Activated CD4-positive, alpha-beta T cell treated with anti-CD3 and anti-CD28 coated beads, Interleukin-2, amount 50 U/mL, for 24 hours (primary cell): ENCODE results near the gene FAM124A.

Source experiments
- DNase-seq, 2 donors: peaks; one replicate each; pipeline ENCODE4 v3.0.0-alpha.2; 2020; ENCODE audit warnings: low read depth in 1 of 2, low spot score in 1 of 2

The FAM124A gene

DNA sequence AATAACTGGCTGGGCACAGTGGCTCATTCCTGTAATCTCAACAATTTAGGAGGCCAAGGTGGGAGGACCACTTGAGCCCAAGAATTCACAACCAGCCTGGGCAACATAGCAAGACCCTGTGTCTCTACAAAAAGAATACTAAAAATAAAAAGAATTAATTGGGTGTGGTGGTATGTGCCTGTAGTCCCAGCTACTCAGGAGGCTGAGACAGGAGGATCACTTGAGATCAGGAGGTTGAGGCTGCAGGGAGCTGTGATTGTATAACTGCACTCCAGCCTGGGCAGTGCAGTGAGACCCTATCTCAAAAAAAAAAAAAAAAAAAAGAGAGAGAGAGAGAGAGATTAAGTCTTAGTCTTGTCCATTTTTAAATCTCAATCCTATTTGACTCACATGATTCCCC, 81.7 kb downstream of the FAM124A start:
- no peak for DNase-seq

DNA sequence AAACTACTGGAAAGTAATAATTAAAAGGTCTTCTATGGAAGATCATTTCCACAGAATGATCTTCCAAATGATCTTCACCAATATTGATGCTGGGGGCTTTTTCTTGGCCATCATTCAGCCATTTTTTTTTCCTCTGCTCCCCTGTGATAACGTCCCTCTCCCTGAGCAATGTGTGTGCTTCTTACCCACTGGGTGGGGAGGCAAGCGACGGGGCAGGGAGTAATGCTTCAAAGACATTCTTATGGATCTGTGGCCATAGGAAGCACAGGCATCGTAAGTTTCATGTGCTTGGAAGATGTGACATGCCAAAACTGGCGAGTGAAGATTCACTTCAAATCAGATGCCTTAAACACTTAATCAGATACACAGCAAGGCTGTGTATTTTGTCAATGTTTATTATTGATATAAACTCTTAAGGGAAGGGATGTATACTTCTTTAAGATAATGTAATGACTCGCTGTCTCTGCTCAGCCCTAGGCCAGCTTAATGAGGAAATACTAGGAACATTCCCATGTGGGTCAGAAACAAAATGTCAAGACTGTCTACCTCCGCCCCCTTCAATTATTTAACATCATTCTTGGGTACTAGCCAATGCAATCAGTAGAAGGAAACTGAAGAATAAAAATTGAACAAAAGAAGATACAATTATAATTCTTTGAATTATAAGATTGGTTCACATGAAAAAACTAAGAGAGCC, 83.2 kb downstream of the FAM124A start:
- DNase-seq: no peak

DNA sequence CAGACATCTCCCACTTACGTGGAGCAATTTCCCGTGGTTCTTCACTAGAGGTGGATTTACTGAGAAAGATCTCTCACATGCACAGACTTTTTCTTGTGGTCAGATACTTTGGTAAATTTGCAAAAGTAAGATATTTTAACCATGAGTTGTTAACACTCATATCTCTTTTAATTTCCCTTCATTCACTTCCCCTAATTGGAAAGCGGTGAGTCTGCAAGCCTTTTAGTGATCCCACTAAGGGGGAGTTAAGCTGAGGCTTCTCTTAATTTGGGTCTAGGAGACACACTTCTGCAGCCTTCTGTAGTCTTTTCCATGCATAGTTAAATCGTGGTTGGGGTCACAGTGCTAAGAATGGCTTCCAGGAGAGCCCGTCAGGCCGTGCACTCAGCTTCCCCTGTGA, 86.6 kb downstream of the FAM124A start:
- no peak for DNase-seq

DNA sequence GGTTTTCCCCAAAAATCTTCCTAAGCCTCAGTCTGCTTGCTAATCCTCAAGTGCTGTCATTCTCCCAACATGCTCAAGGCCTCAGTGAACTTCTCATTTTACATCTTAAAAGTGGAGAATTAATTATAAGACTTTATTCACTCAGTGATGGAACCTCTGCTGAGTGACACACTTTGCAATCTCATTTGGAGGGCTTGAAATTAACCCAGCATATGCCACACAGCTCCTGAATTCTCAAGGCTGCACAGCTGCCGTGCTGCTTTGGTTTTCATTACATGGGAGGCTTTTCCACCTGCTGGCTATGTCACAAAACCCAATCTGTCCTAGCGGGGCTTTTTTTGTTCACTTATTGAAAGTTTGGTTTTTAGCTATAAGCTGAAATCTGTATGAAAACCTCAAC, 89.0 kb downstream of the FAM124A start:
- DNase-seq: no peak

DNA sequence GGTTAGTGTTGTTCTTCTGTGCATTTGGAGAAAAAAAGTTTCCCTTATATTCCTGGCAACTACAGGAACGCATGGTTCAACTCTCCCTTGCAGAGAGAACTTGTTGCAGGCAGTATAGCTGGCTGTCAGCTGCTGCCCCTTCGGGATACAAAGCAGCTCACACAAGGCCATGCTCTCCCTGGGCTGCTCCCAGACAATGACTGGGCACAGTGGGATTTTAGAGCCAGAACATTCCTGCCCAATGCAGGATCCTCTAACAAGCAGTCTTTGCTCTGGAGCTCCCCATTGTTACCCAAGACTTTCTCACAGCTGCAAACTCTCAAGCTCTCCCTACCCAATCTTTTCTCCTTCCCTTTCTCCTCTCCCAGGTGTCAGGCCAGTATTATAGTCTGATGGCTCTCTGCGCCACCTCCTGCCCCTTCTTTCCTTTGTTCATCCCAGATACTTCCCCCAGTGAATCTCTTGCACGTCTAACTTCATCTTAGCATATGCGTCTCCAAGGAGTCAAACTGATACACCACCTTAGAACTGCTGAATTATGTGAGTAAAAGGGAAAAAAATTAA, 89.8 kb downstream of the FAM124A start:
- no peak for DNase-seq

DNA sequence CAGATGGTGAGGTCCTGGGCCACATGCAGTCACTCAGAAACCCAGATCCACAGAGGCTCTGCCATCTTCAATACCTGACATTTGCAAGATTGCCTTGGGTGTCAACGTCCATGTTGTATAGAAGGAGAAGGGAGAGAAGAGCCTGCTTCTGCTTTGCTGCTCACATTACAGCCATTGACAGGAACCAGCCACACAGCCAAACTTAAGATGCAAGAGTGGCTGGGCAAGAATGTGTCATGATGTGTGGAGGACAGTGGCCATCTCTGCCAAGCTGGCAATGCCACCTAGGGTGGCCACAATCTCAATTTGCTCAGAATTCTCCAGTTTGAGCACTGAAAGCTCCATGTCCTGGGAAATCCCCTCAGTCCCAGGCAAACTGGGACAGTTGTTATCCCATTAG, 91.4 kb downstream of the FAM124A start:
- no peak for DNase-seq

DNA sequence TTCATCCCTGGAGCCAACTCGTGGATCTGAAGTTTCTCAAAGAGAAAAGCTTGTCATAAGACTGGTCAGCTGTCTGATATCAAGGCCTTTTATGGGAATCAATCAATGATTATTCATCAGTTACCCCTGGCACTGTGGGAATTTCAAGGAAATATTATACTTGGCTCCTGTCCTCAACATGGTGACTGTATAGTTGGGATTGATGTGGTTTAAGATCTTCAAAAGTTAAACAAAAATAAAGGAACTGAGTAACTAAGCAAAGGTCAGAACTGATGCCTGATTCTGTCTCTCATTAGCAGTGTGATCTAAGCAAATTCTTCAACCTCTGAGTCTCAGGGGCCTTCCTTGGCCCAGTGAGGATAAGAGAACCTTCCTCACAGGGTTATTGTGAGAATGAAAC, 95.1 kb downstream of the FAM124A start:
- no peak for DNase-seq

DNA sequence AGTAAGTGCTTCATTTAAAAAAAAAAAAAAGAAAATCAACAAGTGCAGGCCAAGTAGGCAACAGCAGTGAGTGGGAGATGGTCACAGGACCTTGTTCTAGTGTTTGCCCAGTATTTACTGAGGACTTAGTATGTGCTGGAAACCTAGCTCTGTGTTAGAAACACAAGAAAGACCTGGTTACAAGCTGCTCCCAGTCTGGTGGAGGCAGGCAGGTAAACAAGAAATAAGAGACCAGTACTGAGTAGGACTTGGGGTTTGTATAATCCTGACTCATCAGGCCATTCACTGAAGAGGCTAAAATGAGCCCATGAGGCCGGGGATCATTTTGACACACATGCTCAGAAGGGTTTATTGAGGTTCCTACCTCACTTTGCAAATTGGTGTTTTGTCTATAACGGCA, 95.8 kb downstream of the FAM124A start:
- DNase-seq: no peak

DNA sequence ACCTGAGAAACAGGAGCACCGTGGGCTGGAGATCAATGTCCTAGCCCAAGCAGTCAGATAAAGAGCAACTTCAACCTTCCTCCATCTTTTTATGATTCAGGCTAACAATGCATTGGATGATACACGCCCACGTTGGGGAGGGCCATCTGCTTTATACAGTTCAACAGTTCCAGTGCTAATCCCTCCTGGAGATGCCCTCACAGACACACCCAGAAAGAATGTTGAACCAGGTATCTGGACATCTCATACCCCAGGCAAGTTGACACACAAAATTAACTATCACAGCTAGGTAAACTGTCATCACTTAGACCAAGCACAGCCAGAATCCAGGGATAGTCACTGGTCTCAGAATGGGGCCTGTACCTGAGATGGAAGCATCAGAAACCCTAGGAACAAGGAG, 96.7 kb downstream of the FAM124A start:
- no peak for DNase-seq

DNA sequence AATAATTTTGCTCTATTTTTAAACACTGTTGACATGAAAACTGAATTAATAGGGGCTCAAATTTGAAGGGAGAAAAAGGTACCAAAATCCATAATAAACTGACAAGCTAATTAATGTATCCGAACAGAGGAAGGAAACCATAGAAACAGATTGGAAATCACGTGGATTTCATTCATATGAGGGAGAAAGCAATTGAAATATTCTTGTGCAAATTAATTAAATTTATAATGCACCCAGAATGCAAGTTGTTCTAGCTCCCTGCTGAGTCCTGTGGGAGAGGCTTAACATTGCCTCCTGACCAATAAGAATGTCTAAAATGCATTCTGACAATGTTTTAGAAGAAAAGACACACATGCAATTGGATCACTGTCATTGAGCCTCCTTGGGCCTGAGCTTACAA, 99.6 kb downstream of the FAM124A start:
- no peak for DNase-seq

DNA sequence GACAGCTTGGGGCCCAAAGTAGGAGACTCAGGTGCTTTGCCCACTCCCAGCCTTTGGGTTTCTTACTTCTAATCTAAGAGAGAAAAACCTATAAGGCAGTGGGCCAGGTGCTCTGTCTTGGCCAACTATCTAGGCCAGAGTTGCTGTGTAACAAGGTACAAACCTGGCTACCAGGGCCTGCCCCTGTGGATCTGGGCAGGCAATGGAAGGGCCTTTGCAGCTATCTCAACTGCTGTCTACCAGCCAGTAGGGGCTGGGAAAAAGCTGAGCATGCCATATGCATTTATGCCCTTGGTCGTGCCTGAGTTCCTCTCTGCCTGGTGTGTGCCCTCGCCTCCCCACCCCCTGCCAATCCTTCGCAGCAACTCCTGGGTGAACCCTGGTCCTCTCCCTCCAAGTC, 100.6 kb downstream of the FAM124A start:
- DNase-seq: no peak

DNA sequence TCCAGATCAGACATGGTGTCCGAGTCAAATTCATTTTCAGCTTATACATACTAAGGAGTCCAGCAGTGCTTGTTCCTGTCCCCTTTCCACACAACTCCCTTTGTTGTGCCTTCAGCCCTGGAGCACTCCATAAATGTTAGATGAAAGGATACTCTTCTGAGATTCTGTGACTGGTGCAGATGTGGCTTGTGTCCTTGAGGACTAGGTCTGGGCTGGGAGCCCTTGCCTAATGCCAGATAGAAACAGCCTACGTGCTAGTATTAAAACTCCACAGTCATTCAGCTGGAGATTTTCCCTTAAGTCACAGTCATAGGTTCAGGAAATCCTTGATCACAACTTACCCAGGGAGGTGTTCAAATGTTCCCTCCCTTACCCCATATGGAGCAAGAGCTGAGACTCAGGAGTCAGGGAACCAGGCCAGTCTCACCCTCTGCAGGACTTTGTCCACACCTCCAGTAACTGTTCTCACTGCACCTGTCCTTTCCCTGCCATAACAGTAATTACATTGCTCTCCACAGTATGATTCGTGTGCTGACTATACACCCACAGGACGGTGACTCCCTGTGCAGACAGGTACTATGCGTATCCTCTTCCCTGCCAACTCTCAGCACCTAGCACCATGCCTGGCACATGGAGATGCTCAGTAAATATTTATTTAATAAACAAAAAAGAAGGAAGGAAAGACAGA, 101.8 kb downstream of the FAM124A start:
- DNase-seq: no peak

DNA sequence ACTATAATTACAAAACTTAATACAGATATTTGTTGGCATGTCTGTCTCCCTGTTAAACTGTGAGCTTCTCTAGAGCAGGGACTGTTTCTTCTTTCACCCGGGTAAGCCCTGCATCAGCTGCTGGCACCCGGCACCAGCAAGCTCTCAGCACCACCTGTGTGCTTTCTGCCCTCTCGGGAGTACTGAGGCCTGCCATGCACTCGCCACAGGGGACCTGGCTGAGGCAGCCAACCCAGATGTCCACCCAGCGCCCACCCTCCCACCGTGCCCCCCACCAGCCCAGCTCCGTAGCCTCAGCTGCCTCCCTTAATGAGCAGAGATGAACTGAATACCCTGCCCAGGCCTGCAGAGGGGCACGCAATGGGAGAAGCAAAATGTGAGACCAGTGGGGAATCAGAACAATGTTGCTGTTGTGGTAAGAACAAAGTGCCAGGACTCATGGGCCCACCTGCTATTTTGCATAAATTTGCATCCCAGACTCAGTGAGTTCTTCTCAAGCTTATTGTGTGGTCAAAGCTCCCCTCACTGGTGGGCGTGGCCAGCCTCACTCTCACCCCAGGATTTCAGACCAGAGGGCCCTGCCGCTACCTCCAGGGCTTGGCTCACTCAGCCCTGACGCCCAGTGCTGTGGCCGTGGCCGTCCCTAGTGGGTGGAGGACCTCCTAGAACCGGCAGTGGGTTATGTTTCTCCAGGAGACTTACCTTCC, 102.7 kb downstream of the FAM124A start:
- no peak for DNase-seq

DNA sequence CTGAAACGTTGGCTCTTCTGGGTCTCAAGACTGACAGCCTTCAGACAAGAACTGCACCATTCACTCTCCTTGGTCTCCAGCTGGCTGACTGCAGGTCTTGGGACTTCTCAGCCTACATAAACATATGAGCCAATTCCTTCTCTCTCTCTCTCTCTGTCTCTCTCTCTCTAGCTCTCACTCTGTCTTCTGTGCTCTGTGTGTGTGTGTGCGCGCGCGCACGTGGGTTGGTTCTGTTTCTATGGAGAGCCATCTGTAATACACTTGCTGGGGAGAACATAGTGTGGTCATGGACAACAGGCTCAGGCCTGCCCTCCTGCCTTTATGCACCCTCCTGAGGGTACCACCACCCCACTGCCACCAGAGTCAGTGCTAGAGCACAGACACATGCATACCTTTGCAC, 103.6 kb downstream of the FAM124A start:
- no peak for DNase-seq

DNA sequence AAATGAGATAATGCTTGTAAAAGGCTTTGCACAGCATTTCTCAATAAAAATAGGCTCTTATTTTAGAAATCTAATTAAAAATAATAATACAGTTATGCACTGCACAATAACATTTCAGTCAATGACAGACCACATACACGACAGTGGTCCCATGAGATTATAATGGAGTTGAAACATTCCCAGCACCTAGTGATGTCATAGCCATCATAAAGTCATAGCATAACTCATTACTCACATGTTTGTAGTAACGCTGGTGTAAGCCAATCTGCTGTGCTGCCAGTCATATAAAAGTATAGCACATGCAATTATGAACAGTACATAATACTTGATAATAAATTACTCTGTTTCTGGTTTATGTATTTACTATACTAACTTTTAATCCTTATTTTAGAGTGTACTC, 104.6 kb downstream of the FAM124A start:
- no peak for DNase-seq

DNA sequence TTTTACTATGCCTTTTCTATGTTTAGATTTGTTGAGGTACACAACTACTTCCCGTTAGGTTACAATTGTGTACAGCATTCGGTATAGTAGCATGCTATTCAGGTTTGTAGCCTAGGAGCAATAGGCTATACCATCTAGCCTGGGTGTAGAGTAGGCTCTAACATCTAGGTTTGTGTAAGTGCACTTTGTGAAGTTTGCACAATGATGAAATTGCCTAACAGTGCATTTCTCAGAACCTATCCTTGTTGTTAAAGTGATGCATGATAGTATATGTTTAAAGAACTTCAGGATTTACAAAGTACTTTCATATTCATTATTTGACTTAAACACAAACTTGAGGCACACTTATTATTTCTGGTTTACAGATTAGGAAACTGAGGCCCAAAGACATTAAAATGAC, 105.8 kb downstream of the FAM124A start:
- DNase-seq: no peak

DNA sequence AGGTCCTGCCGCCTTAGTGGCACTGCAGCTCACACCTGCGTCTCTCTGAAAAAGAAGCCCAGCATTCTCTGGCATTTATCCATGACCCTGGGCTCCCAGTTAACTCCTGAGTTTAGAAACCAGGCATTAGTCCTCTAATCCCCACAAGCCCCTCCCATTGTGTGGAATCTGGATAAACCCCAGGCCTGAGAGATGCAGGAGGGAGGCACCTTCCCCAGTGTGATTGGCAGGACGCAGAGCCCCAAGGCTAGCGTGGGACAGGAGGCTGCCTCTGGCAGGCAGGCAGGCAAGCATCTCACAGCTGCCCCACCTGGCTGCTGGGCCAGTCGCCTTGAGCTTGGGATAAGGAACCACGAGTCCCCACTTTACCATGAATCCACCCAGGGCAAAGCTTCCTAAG, 106.3 kb downstream of the FAM124A start:
- no peak for DNase-seq

DNA sequence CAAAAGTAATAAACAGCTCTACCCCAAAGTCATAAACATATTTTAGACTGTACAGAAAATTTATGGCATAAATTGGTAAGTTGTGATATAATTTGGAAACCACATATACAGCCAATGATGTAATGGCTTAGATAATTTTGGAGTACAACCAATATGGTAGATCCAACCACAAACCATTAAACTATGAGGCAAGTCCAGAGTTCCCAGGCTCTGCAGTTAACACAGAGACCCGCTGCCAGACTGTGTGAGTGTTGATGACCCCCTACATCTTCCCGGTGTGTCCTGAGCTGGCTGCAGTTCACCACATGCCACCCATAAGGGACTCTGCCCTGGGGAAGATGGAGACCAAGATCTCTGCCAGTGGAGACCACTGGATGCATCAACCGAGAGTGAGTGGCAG, 107.4 kb downstream of the FAM124A start:
- no peak for DNase-seq

DNA sequence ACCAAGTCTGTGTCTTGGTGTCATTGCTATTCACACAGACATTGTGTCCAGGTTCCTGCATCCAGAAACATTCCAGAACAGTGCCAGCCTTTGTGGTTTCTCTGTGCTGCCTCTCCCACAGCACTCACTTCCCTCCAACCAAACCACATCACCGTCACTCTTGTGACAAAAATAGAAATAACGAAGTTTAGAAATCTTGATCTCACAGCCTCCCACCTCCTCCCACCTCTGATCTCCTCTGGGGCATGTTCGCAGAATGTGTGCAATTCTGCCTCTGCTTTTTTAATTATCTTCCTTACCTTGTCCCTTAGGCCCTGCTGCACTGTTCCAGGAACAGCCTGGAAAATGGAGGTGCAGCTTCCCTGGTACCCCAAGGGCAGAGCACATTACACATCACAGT, 108.6 kb downstream of the FAM124A start:
- DNase-seq: no peak

DNA sequence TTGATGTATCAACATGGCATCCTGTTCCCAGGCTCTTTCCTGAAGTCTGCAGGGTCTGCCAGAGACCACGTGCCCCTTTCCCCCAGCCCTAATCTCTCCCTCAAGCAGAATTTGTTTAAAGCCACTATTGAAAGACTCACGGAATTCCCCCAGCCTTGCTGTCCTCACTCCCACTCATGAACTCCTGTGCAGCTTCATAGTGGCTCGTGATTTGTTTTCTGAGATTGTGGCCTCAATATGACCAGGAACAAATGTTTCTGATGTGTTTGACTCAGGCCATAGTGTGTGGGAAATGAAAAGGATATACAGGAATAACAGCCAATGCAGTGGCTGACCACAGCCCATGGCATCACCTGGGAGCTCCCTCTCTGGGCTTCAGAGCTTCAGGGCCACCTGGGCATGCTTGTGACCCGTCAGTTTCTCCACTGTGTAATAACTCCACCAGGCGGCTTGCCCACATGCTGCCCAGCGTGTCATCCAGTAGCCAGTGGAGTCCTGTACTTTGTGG, 109.2 kb downstream of the FAM124A start:
- no peak for DNase-seq

DNA sequence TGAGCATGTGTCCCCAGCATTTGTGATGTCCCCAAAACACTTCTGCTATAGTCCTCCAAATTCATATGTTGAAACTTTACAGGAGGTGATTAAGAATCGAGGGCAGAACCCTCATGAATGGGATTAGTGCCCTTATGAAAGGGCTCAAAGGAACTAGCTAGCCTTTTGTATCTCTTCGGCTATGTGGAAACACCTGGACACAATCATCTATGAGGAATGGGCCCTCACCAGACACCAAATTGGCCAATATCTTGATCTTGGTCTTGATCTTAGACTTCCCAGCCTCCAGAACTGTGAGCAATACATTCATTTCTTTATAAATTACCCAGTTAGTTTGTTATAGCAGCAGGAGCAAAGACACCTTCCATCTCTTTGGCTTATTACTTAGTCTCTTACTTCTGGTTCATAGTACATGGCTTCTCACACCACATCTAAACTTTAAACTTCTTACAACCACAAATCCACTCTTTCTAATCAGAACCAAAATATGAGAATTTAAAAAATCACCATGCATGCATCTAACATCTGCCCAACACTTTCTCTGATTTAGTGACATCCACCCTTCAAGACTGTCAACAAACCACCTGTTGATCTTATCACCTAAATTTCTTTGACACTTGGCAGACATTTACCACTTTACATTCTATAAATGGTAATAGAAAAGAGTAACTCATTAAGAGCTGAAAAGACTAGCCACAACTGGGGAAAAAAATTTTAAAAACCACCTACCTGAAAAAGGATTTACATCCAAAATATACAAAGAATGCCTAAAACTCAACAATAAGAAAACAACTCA, 110.6 kb downstream of the FAM124A start:
- no peak for DNase-seq
